Vagina (tissue), 2 donors: ENCODE measurements around the gene SLC6A4. TPM values are rescaled to one million over a fixed set of nuclear protein-coding genes. Genes with fewer than 3 reads are reported as not detected.

Experiments
- DNase-seq, 2 donors: peaks; one replicate each; pipeline ENCODE4 v3.0.0-alpha.2; 2017; ENCODE audit errors: extremely low spot score in 2 of 2
- H3K27ac ChIP-seq: fragments of 200-600 bp; sonication (generic); one replicate; pipeline ENCODE4 v1.5.1; 2019
- H3K27me3 ChIP-seq: fragments of 200-600 bp; sonication (generic); one replicate; pipeline ENCODE4 v1.5.1; 2019
- H3K36me3 ChIP-seq, 2 donors: fragments of 200-600 bp; sonication (generic); one replicate each; pipeline ENCODE4 v1.5.1; 2017 to 2019
- H3K4me1 ChIP-seq: fragments of 200-600 bp; sonication (generic); one replicate; pipeline ENCODE4 v1.5.1; 2019
- H3K4me3 ChIP-seq, 2 donors: fragments of 200-600 bp; sonication (generic); 1 replicate in 1 of 2; 2 replicates in 1 of 2; pipeline ENCODE4 v1.5.1; 2016 to 2019
- H3K9me3 ChIP-seq: fragments of 200-600 bp; sonication (generic); one replicate; pipeline ENCODE4 v1.5.1; 2019
- POLR2A ChIP-seq, 2 donors: fragments of 450-650 bp; IDR thresholded peaks; one replicate each; pipeline ENCODE4 v1.6.1; 2017; ENCODE audit warnings: antibody characterized with exemption in 2 of 2, mild to moderate bottlenecking in 2 of 2, moderate library complexity in 2 of 2
- POLR2AphosphoS5 ChIP-seq, 2 donors: sonication (generic); formaldehyde crosslinking; IDR thresholded peaks; one replicate each; pipeline ENCODE4 v1.9.0; 2017; ENCODE audit warnings: antibody characterized with exemption in 2 of 2, mild to moderate bottlenecking in 2 of 2, low read depth in 1 of 2; ENCODE audit not compliant: insufficient read depth in 1 of 2
- intact Hi-C: fragments of 100-400 bp; cut with DNase I; formaldehyde crosslinking; loops from one replicate; pipeline ENCODE4 v1.15.1; 2023
- total RNA-seq: library from RNA; depleted of rRNA; stranded (reverse); fragments of >200 nt; gene quantifications from one replicate; pipeline ENCODE4 v1.2.3, GENCODE V29; 2016
- TF ChIP-seq, protein P1 (sequence below), 3 experiments: fragments of 450-650 bp in 2 of 3; fragments of 200-600 bp in 1 of 3; sonication (generic) in 1 of 3; IDR thresholded peaks; one replicate each; pipeline ENCODE4 v1.5.1; 2017 to 2019; ENCODE audit warnings: antibody characterized with exemption in 3 of 3, mild to moderate bottlenecking in 2 of 3, moderate library complexity in 2 of 3

Gene SLC6A4
- total RNA-seq, 1 donor from 2014 or later, result 0.98 TPM

DNA sequence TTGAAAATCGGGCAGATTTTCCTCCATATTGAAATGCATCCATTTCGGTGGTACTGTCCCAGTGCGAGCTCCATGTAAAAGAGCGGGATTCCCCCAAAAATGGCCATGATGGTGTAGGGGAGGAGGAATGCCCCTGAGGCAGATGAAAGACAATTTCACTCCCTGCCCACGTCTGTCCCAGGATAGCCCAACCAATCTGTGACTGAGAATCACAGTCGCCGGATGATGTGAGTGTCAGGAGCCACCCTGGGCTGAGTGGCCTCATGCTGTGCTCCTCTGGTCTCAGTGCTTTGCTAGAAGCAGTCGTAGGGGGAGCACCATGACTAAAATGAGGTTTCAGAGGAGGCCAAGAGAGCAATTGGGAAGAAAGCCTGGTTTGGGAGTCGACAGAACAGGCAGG lies 16.7 kb downstream of the SLC6A4 start:
- TF ChIP-seq POLR2AphosphoS5 (IDR thresholded peaks at IDR 0.05; ENCODE audit: insufficient read depth in 1 of 2, low read depth in 1 of 2), result no peak
- Histone ChIP-seq H3K4me1 (no peaks in the 10 kb centered on the region), H3K36me3 (no peaks in the 10 kb centered on the region), H3K27me3 (no peaks in the 10 kb centered on the region), H3K9me3 (no peaks in the 10 kb centered on the region), H3K27ac (no peak overlapping the region), H3K4me3 (no peak overlapping the region)
- intact Hi-C loops, result no loop called here
- no peak for DNase-seq

DNA sequence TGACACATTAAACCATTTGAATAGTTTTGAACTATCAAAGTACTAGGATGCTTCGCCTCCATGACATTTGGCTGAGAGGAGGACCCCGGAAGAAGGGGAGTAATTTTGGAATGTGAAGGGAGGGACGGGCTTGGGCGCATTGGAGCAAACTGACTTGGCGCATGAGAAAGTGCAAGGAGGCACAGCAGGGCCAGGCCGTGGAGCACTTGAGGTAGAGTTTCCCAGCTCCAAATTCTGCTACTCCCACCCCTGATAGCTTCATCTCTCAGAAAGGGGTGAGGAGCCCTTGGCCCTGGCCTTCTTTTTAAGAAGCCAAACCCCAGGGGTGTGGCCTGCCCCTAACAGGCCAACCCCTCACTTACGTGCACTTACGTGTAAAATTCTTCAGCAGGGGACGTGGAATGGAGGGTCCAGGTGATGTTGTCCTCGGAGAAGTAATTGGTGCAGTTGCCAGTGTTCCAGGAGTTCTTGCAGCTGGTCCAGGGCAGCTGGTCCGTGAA lies 17.7 kb downstream of the SLC6A4 start:
- TF ChIP-seq, protein P1, sequence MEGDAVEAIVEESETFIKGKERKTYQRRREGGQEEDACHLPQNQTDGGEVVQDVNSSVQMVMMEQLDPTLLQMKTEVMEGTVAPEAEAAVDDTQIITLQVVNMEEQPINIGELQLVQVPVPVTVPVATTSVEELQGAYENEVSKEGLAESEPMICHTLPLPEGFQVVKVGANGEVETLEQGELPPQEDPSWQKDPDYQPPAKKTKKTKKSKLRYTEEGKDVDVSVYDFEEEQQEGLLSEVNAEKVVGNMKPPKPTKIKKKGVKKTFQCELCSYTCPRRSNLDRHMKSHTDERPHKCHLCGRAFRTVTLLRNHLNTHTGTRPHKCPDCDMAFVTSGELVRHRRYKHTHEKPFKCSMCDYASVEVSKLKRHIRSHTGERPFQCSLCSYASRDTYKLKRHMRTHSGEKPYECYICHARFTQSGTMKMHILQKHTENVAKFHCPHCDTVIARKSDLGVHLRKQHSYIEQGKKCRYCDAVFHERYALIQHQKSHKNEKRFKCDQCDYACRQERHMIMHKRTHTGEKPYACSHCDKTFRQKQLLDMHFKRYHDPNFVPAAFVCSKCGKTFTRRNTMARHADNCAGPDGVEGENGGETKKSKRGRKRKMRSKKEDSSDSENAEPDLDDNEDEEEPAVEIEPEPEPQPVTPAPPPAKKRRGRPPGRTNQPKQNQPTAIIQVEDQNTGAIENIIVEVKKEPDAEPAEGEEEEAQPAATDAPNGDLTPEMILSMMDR (IDR thresholded peaks at IDR 0.05), result no peak
- TF ChIP-seq POLR2AphosphoS5 (IDR thresholded peaks at IDR 0.05; ENCODE audit: insufficient read depth in 1 of 2, low read depth in 1 of 2) (no peak), POLR2A (IDR thresholded peaks at IDR 0.05) (no peak)
- Histone ChIP-seq H3K9me3 (no peaks in the 10 kb centered on the region), H3K36me3 (no peaks in the 10 kb centered on the region), H3K27me3 (no peaks in the 10 kb centered on the region), H3K4me1 (no peaks in the 10 kb centered on the region), H3K27ac (no peak overlapping the region), H3K4me3 (no peak overlapping the region)
- intact Hi-C loops, result no loop called here
- no peak for DNase-seq

DNA sequence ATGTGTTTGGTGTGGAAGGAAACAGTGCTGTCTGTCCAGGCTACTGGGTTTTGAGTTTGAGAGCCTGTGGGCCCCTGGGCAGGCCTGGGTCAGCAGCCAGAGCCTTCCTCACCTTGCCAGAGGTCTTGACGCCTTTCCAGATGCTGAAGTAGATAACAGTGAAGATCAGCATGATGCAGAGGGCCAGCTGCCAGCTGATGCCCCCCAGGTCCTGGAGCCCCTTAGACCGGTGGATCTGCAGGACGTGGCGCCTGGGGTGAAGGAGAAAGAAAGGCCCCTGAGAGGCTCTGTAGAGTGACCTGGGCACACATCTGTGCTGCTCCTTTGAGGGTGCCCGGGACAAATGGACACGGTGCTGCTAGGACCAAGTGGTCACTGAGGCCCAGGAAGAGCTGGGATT lies 18.4 kb downstream of the SLC6A4 start:
- H3K9me3 ChIP-seq, result no peaks in the 10 kb centered on the region
- H3K27me3 ChIP-seq, result no peaks in the 10 kb centered on the region
- H3K36me3 ChIP-seq, result no peaks in the 10 kb centered on the region
- DNase-seq, result no peak
- no peak overlapping the region for H3K27ac ChIP-seq
- no peaks in the 10 kb centered on the region for H3K4me1 ChIP-seq
- intact Hi-C loops, result no loop called here
- H3K4me3 ChIP-seq, result no peak overlapping the region
- TF ChIP-seq POLR2A (IDR thresholded peaks at IDR 0.05) (no peak), POLR2AphosphoS5 (IDR thresholded peaks at IDR 0.05; ENCODE audit: insufficient read depth in 1 of 2, low read depth in 1 of 2) (no peak)
- TF ChIP-seq, protein P1 (IDR thresholded peaks at IDR 0.05), result no peak

GRCh38 chr17:30212750-30213149 lies 22.7 kb downstream of the SLC6A4 start:
- no peak for TF ChIP-seq POLR2A (IDR thresholded peaks at IDR 0.05)
- TF ChIP-seq, protein P1 (IDR thresholded peaks at IDR 0.05), result no peak
- no peak for TF ChIP-seq POLR2AphosphoS5 (IDR thresholded peaks at IDR 0.05; ENCODE audit: insufficient read depth in 1 of 2, low read depth in 1 of 2)
- DNase-seq, result no peak
- H3K27me3 ChIP-seq, result no peaks in the 10 kb centered on the region

GRCh38 chr17:30211371-30211770 lies 24.1 kb downstream of the SLC6A4 start:
- Histone ChIP-seq H3K4me3 (no peak overlapping the region), H3K4me1 (no peaks in the 10 kb centered on the region), H3K36me3 (no peaks in the 10 kb centered on the region), H3K27me3 (no peaks in the 10 kb centered on the region), H3K9me3 (no peaks in the 10 kb centered on the region), H3K27ac (no peak overlapping the region)
- intact Hi-C loops, result no loop called here
- TF ChIP-seq, protein P1 (IDR thresholded peaks at IDR 0.05), result no peak
- no peak for DNase-seq

More at GRCh38 chr17:30212750-30213149, 22.7 kb downstream of the SLC6A4 start:
- intact Hi-C loops, result no loop called here
- Histone ChIP-seq H3K4me1 (no peaks in the 10 kb centered on the region), H3K9me3 (no peaks in the 10 kb centered on the region), H3K27ac (no peak overlapping the region), H3K36me3 (no peaks in the 10 kb centered on the region), H3K4me3 (no peak overlapping the region)
